ENCODE measurements around the gene XIAP.

- TF ChIP-seq, protein P1, sequence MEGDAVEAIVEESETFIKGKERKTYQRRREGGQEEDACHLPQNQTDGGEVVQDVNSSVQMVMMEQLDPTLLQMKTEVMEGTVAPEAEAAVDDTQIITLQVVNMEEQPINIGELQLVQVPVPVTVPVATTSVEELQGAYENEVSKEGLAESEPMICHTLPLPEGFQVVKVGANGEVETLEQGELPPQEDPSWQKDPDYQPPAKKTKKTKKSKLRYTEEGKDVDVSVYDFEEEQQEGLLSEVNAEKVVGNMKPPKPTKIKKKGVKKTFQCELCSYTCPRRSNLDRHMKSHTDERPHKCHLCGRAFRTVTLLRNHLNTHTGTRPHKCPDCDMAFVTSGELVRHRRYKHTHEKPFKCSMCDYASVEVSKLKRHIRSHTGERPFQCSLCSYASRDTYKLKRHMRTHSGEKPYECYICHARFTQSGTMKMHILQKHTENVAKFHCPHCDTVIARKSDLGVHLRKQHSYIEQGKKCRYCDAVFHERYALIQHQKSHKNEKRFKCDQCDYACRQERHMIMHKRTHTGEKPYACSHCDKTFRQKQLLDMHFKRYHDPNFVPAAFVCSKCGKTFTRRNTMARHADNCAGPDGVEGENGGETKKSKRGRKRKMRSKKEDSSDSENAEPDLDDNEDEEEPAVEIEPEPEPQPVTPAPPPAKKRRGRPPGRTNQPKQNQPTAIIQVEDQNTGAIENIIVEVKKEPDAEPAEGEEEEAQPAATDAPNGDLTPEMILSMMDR (IDR thresholded peaks at IDR 0.05; ENCODE audit: insufficient read depth, low read length) = no peak
- TF ChIP-seq POLR2AphosphoS5 (IDR thresholded peaks at IDR 0.05; ENCODE audit: low read depth) (no peak), SPI1 (IDR thresholded peaks at IDR 0.05; ENCODE audit: borderline replicate concordance, low read depth) (no peak), GABPA (IDR thresholded peaks at IDR 0.05; ENCODE audit: low read depth) (no peak)
- TF ChIP-seq, protein P2, sequence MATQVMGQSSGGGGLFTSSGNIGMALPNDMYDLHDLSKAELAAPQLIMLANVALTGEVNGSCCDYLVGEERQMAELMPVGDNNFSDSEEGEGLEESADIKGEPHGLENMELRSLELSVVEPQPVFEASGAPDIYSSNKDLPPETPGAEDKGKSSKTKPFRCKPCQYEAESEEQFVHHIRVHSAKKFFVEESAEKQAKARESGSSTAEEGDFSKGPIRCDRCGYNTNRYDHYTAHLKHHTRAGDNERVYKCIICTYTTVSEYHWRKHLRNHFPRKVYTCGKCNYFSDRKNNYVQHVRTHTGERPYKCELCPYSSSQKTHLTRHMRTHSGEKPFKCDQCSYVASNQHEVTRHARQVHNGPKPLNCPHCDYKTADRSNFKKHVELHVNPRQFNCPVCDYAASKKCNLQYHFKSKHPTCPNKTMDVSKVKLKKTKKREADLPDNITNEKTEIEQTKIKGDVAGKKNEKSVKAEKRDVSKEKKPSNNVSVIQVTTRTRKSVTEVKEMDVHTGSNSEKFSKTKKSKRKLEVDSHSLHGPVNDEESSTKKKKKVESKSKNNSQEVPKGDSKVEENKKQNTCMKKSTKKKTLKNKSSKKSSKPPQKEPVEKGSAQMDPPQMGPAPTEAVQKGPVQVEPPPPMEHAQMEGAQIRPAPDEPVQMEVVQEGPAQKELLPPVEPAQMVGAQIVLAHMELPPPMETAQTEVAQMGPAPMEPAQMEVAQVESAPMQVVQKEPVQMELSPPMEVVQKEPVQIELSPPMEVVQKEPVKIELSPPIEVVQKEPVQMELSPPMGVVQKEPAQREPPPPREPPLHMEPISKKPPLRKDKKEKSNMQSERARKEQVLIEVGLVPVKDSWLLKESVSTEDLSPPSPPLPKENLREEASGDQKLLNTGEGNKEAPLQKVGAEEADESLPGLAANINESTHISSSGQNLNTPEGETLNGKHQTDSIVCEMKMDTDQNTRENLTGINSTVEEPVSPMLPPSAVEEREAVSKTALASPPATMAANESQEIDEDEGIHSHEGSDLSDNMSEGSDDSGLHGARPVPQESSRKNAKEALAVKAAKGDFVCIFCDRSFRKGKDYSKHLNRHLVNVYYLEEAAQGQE (IDR thresholded peaks at IDR 0.05; ENCODE audit: insufficient replicate concordance, low read depth) = no peak
These were observed 68.0 kb downstream of the XIAP start for GRCh38 chrX:123927845-123928244.
